Esophagus mucosa (tissue), 1 donor: ENCODE measurements around the gene PHACTR2. TPM values are rescaled to one million over a fixed set of nuclear protein-coding genes. Genes with fewer than 3 reads are reported as not detected.
"Not testable (repeated sequence)": the region's sequence is repeated elsewhere in the genome, so short reads cannot be mapped to it uniquely, and the experiment has no call there.

Experiments used
- ATAC-seq: fragments of 200-7000 bp; cut with Tn5 transposase; one replicate; pipeline ENCODE4 v1.9.1; 2020
- total RNA-seq: library from RNA; stranded (reverse); gene quantifications from one replicate; pipeline ENCODE4 v1.2.4, GENCODE V29; 2023
- donor health status: DM: yes; HTN: yes; CAD: no.

PHACTR2 gene
- total RNA-seq, 1 donor from 2014 or later, result 34.8 TPM

GRCh38 chr6:143868808-143869207, 191.0 kb downstream of the PHACTR2 start:
- not testable (repeated sequence) for ATAC-seq

GRCh38 chr6:143871202-143871730, 193.5 kb downstream of the PHACTR2 start:
- ATAC-seq, result not testable (repeated sequence)

- ATAC-seq, result no peak
These were observed 194.4 kb downstream of the PHACTR2 start for GRCh38 chr6:143872201-143872600.

GRCh38 chr6:143873600-143873999, 195.8 kb downstream of the PHACTR2 start:
- ATAC-seq, result not testable (repeated sequence)

- not testable (repeated sequence) for ATAC-seq
These were observed 196.7 kb downstream of the PHACTR2 start for GRCh38 chr6:143874503-143874902.

GRCh38 chr6:143877584-143878271, 200.0 kb downstream of the PHACTR2 start:
- ATAC-seq, result no peak

- ATAC-seq, result peak; percentile 89
These were observed 200.6 kb downstream of the PHACTR2 start for GRCh38 chr6:143878272-143878760.

GRCh38 chr6:143880412-143880811, 202.6 kb downstream of the PHACTR2 start:
- no peak for ATAC-seq

Other genes starting within 250 kb of the PHACTR2 start
- 4.9 TPM for gene ADAT2, start 227.3 kb upstream of the PHACTR2 start, total RNA-seq
- 23.9 TPM for gene PEX3, start 227.2 kb upstream of the PHACTR2 start, total RNA-seq
- 20.1 TPM for gene FUCA2, start 166.2 kb upstream of the PHACTR2 start, total RNA-seq
- 14.4 TPM for gene LTV1, start 165.4 kb downstream of the PHACTR2 start, total RNA-seq
- gene ZC2HC1B, start 186.5 kb downstream of the PHACTR2 start, total RNA-seq, result not detected